CD4-positive, alpha-beta T cell treated with Interferon alpha-2 for 1 hour (primary cell): ENCODE data around the gene SPDYE2.
"Not testable (repeated sequence)": the region's sequence is repeated elsewhere in the genome, so short reads cannot be mapped to it uniquely, and the experiment has no call there.

Experiments used
- DNase-seq, 2 donors: peaks; one replicate each; pipeline ENCODE4 v3.0.0-alpha.2; 2020 to 2022

The SPDYE2 gene

GRCh38 chr7:102606848-102607247 is 55.8 kb downstream of the SPDYE2 start:
- DNase-seq: not testable (repeated sequence)

- not testable (repeated sequence) for DNase-seq
Observed at GRCh38 chr7:102609734-102610133, 58.7 kb downstream of the SPDYE2 start.

- not testable (repeated sequence) for DNase-seq
Observed at GRCh38 chr7:102610441-102610840, 59.4 kb downstream of the SPDYE2 start.

- not testable (repeated sequence) for DNase-seq
Observed at GRCh38 chr7:102611013-102611674, 60.1 kb downstream of the SPDYE2 start.

- DNase-seq: not testable (repeated sequence)
Observed at GRCh38 chr7:102611675-102612325, 60.8 kb downstream of the SPDYE2 start.
